GM12865 (cell line): ENCODE data around the gene GLYR1.

Source experiments
- DNase-seq: peaks from one replicate; pipeline ENCODE4 v3.0.0; 2010; ENCODE audit warnings: low read depth
- H3K4me3 ChIP-seq: 2 replicates; pipeline ENCODE4 v1.5.1; 2011; ENCODE audit warnings: mild to moderate bottlenecking, low read depth, low read length, control low read depth
- TF ChIP-seq, protein P1 (sequence below): IDR thresholded peaks from 2 replicates; pipeline ENCODE4 v1.5.1; 2011; ENCODE audit warnings: low read length, control low read depth, low read depth, inconsistent platforms; ENCODE audit not compliant: insufficient read depth; ENCODE audit errors: missing control alignments

Gene GLYR1

GRCh38 chr16:4792951-4793513 is 54.1 kb downstream of the GLYR1 start:
- DNase-seq, result no peak
- no peak overlapping the region for H3K4me3 ChIP-seq
- TF ChIP-seq, protein P1, sequence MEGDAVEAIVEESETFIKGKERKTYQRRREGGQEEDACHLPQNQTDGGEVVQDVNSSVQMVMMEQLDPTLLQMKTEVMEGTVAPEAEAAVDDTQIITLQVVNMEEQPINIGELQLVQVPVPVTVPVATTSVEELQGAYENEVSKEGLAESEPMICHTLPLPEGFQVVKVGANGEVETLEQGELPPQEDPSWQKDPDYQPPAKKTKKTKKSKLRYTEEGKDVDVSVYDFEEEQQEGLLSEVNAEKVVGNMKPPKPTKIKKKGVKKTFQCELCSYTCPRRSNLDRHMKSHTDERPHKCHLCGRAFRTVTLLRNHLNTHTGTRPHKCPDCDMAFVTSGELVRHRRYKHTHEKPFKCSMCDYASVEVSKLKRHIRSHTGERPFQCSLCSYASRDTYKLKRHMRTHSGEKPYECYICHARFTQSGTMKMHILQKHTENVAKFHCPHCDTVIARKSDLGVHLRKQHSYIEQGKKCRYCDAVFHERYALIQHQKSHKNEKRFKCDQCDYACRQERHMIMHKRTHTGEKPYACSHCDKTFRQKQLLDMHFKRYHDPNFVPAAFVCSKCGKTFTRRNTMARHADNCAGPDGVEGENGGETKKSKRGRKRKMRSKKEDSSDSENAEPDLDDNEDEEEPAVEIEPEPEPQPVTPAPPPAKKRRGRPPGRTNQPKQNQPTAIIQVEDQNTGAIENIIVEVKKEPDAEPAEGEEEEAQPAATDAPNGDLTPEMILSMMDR, result no peak

GRCh38 chr16:4790871-4791270 is 56.2 kb downstream of the GLYR1 start:
- TF ChIP-seq, protein P1, result no peak
- no peak for DNase-seq
- no peak overlapping the region for H3K4me3 ChIP-seq

GRCh38 chr16:4790261-4790660 is 56.8 kb downstream of the GLYR1 start:
- no peak overlapping the region for H3K4me3 ChIP-seq
- no peak for DNase-seq
- TF ChIP-seq, protein P1, result no peak

GRCh38 chr16:4788910-4789309 is 58.2 kb downstream of the GLYR1 start:
- TF ChIP-seq, protein P1, result no peak
- no peak for DNase-seq
- H3K4me3 ChIP-seq, result no peak overlapping the region

DNA sequence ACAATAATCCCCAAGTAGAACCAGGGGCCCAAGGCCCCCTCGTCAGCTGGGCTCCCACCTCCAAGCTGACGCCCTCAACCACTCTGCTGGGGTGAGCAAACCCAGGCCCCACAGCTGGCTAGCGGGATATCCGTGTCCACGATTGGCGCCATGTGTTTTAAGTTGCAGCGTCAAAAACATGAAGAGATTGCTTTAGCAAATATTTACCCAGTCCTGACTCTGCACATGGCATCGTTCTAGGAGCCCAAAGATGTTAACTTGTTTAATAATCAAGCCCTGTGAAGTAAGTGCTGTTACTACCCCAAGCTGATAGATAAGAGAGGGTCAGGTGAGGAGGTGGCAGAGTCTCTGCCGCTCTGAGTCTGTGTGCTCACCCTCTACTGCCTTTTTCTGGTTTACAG is 58.6 kb downstream of the GLYR1 start:
- H3K4me3 ChIP-seq, result no peak overlapping the region
- TF ChIP-seq, protein P1, result no peak
- DNase-seq, result no peak

- no peak within 1 kb of the TSS for H3K4me3 ChIP-seq
- TF ChIP-seq, protein P1, result no peak
- no peak for DNase-seq
Measured at GRCh38 chr16:4787627-4788482, 59.2 kb downstream of the GLYR1 start, which contains the start of gene SEPTIN12. Gene SEPTIN12, minus strand, starts transcription at chr16:4788345. Its CDS starts 700 bp downstream, at chr16:4787645.

DNA sequence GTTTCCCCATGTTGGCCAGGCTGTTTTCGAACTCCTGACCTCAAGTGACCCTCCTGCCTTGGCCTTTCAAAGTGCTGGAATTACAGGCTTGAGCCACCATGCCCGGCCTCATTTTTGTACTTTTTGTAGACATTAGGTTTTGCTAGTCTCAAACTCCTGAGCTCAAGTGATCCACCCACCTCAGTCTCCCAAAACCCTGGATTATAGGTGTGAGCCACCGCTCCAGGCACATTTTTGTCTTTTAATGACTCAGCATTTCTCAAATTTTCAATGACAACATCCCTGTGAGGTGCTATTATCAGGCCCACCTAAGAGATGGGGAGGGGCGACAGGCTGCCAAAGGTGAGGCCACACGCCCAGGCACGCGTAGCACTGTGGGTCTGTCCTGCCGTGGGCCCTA is 60.0 kb downstream of the GLYR1 start:
- no peak overlapping the region for H3K4me3 ChIP-seq
- TF ChIP-seq, protein P1, result no peak
- no peak for DNase-seq
